ENCODE measurements around the gene GALK2. TPM values are rescaled to one million over a fixed set of nuclear protein-coding genes. Genes with fewer than 3 reads are reported as not detected.
"Not testable (repeated sequence)": the region's sequence is repeated elsewhere in the genome, so short reads cannot be mapped to it uniquely, and the experiment has no call there.

Gene GALK2
- total RNA-seq, 1 experiment from 2014 or later, result 27.0 TPM

DNA sequence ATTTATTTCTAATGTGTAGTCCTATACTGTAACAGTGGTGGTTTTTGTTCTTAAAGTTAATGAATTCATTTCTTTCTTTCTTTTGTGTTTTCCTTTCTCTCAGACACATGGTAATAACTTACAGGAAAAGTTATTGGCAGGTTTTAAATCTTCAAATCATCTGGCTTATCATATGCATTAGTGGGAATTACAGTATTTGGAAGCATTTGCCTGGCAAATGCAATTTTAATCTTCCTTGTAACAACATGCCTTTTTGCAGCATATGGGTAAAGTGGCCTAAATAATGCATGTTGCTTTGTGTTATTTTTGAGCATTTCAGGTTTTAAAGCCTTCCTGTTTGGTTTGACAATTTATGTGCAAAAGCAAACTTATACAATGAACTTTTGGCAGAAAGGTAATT lies 66.8 kb downstream of the GALK2 start:
- Histone ChIP-seq H3K27ac (ENCODE audit: low read length) (no peak overlapping the region), H3K9ac (ENCODE audit: low read length) (no peak overlapping the region), H4K20me1 (ENCODE audit: insufficient read depth, low read depth, low read length) (no peaks in the 10 kb centered on the region), H3K4me1 (ENCODE audit: low read length) (peaks cover 10% of the 10 kb centered on the region), H3K27me3 (ENCODE audit: low read length) (no peaks in the 10 kb centered on the region), H3K4me2 (ENCODE audit: low read depth, low read length, poor library complexity, severe bottlenecking) (no peak overlapping the region), H2AFZ (ENCODE audit: low read length) (no peak overlapping the region), H3K9me2 (replicated peaks; ENCODE audit: insufficient read depth, low read length) (no peaks in the 10 kb centered on the region), H3K36me3 (ENCODE audit: insufficient read depth, low read length) (peaks cover 6% of the 10 kb centered on the region; the same call in 1 of the 2 replicates), H3K79me2 (ENCODE audit: low read length) (peaks cover 4% of the 10 kb centered on the region; the same call in 1 of the 2 replicates), H3K9me3 (ENCODE audit: low read length) (no peaks in the 10 kb centered on the region), H3K4me3 (ENCODE audit: low read length) (no peak overlapping the region)
- no peak for DNase-seq

DNA sequence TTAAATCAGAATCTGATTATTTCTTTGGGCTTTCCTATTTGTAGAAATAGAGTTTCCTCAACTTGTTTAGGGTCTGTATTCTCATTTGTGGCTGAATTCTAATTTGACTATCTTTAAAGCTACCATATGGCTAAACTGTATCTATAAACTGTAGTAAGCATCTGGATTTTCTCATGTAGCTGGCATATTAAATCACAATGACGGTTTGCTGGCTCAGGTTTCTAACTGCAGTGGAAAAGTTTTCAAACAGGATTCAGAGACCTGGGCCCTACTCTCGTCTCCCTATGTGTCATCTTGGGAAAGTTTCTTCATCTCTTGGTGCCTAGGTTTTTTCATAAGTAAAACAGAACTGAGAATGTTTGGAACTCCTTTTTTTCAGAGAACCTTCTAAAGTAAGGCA lies 68.3 kb downstream of the GALK2 start:
- no peaks in the 10 kb centered on the region for H4K20me1 ChIP-seq (ENCODE audit: insufficient read depth, low read depth, low read length)
- H2AFZ ChIP-seq (ENCODE audit: low read length), result no peak overlapping the region
- H3K9ac ChIP-seq (ENCODE audit: low read length), result no peak overlapping the region
- no peak overlapping the region for H3K4me2 ChIP-seq (ENCODE audit: low read depth, low read length, poor library complexity, severe bottlenecking)
- no peak for DNase-seq
- H3K36me3 ChIP-seq (ENCODE audit: insufficient read depth, low read length), result peaks cover 6% of the 10 kb centered on the region; the same call in 1 of the 2 replicates
- no peaks in the 10 kb centered on the region for H3K27me3 ChIP-seq (ENCODE audit: low read length)
- no peak overlapping the region for H3K4me3 ChIP-seq (ENCODE audit: low read length)
- H3K9me2 ChIP-seq (replicated peaks; ENCODE audit: insufficient read depth, low read length), result no peaks in the 10 kb centered on the region
- no peak overlapping the region for H3K27ac ChIP-seq (ENCODE audit: low read length)
- peaks cover 4% of the 10 kb centered on the region; the same call in 1 of the 2 replicates for H3K79me2 ChIP-seq (ENCODE audit: low read length)
- H3K9me3 ChIP-seq (ENCODE audit: low read length), result no peaks in the 10 kb centered on the region
- H3K4me1 ChIP-seq (ENCODE audit: low read length), result peaks cover 6% of the 10 kb centered on the region

- Histone ChIP-seq H3K4me1 (ENCODE audit: low read length) (peaks cover 6% of the 10 kb centered on the region), H3K9me3 (ENCODE audit: low read length) (no peaks in the 10 kb centered on the region), H3K36me3 (ENCODE audit: insufficient read depth, low read length) (peaks cover 6% of the 10 kb centered on the region; the same call in 1 of the 2 replicates), H3K79me2 (ENCODE audit: low read length) (peaks cover 4% of the 10 kb centered on the region; the same call in 1 of the 2 replicates), H4K20me1 (ENCODE audit: insufficient read depth, low read depth, low read length) (no peaks in the 10 kb centered on the region), H3K27me3 (ENCODE audit: low read length) (no peaks in the 10 kb centered on the region), H3K27ac (ENCODE audit: low read length) (no peak overlapping the region), H3K4me2 (ENCODE audit: low read depth, low read length, poor library complexity, severe bottlenecking) (no peak overlapping the region), H3K4me3 (ENCODE audit: low read length) (no peak overlapping the region), H3K9ac (ENCODE audit: low read length) (no peak overlapping the region), H2AFZ (ENCODE audit: low read length) (no peak overlapping the region), H3K9me2 (replicated peaks; ENCODE audit: insufficient read depth, low read length) (no peaks in the 10 kb centered on the region)
- no peak for DNase-seq
Measured at GRCh38 chr15:49239105-49239504, 69.1 kb downstream of the GALK2 start.

- H3K9ac ChIP-seq (ENCODE audit: low read length), result no peak overlapping the region
- H2AFZ ChIP-seq (ENCODE audit: low read length), result no peak overlapping the region
- H3K27ac ChIP-seq (ENCODE audit: low read length), result no peak overlapping the region
- no peak overlapping the region for H3K4me2 ChIP-seq (ENCODE audit: low read depth, low read length, poor library complexity, severe bottlenecking)
- H3K4me3 ChIP-seq (ENCODE audit: low read length), result no peak overlapping the region
- H3K27me3 ChIP-seq (ENCODE audit: low read length), result no peaks in the 10 kb centered on the region
- H3K9me3 ChIP-seq (ENCODE audit: low read length), result no peaks in the 10 kb centered on the region
- no peak for DNase-seq
- no peaks in the 10 kb centered on the region for H3K9me2 ChIP-seq (replicated peaks; ENCODE audit: insufficient read depth, low read length)
- H3K79me2 ChIP-seq (ENCODE audit: low read length), result no peaks in the 10 kb centered on the region
- H4K20me1 ChIP-seq (ENCODE audit: insufficient read depth, low read depth, low read length), result no peaks in the 10 kb centered on the region
- H3K4me1 ChIP-seq (ENCODE audit: low read length), result no peaks in the 10 kb centered on the region
- peaks cover 6% of the 10 kb centered on the region; the same call in 1 of the 2 replicates for H3K36me3 ChIP-seq (ENCODE audit: insufficient read depth, low read length)
Measured at GRCh38 chr15:49242820-49243219, 72.8 kb downstream of the GALK2 start.

- Histone ChIP-seq H3K9ac (ENCODE audit: low read length) (no peak overlapping the region), H2AFZ (ENCODE audit: low read length) (no peak overlapping the region), H3K4me2 (ENCODE audit: low read depth, low read length, poor library complexity, severe bottlenecking) (no peak overlapping the region), H3K27me3 (ENCODE audit: low read length) (no peaks in the 10 kb centered on the region), H3K4me3 (ENCODE audit: low read length) (no peak overlapping the region), H3K79me2 (ENCODE audit: low read length) (no peaks in the 10 kb centered on the region), H3K27ac (ENCODE audit: low read length) (no peak overlapping the region), H3K36me3 (ENCODE audit: insufficient read depth, low read length) (peaks cover 7% of the 10 kb centered on the region; the same call in 1 of the 2 replicates), H3K9me2 (replicated peaks; ENCODE audit: insufficient read depth, low read length) (no peaks in the 10 kb centered on the region), H4K20me1 (ENCODE audit: insufficient read depth, low read depth, low read length) (no peaks in the 10 kb centered on the region), H3K9me3 (ENCODE audit: low read length) (no peaks in the 10 kb centered on the region), H3K4me1 (ENCODE audit: low read length) (no peaks in the 10 kb centered on the region; the same call in 1 of the 2 replicates)
- no peak for DNase-seq
Measured at GRCh38 chr15:49247556-49248110, 77.6 kb downstream of the GALK2 start.

DNA sequence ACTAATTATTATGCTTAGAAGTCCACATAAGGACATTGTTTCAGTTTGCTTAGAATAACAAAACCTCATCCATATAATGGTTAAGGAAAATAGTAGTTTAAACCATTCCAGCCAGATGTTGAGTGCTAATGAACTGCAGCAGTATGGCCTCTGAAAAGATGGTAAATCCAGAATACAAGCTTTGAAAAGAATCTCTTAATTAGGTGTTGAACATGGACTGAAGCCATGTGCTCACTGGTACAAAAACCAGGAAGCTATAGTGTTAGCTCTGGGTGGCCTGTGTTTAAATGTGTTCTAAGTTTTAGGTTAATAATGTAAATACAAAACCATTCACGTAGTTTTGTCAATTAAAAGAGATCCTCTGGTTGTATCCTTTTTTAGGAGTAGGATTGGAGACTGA lies 78.2 kb downstream of the GALK2 start:
- DNase-seq, result no peak
- H3K27me3 ChIP-seq (ENCODE audit: low read length), result no peaks in the 10 kb centered on the region
- H3K79me2 ChIP-seq (ENCODE audit: low read length), result no peaks in the 10 kb centered on the region
- H3K9ac ChIP-seq (ENCODE audit: low read length), result no peak overlapping the region
- peaks cover 7% of the 10 kb centered on the region for H3K4me1 ChIP-seq (ENCODE audit: low read length)
- H4K20me1 ChIP-seq (ENCODE audit: insufficient read depth, low read depth, low read length), result no peaks in the 10 kb centered on the region
- no peaks in the 10 kb centered on the region for H3K9me2 ChIP-seq (replicated peaks; ENCODE audit: insufficient read depth, low read length)
- no peaks in the 10 kb centered on the region for H3K9me3 ChIP-seq (ENCODE audit: low read length)
- no peak overlapping the region for H3K4me2 ChIP-seq (ENCODE audit: low read depth, low read length, poor library complexity, severe bottlenecking)
- H2AFZ ChIP-seq (ENCODE audit: low read length), result no peak overlapping the region
- H3K4me3 ChIP-seq (ENCODE audit: low read length), result no peak overlapping the region
- no peak overlapping the region for H3K27ac ChIP-seq (ENCODE audit: low read length)
- peaks cover 7% of the 10 kb centered on the region; the same call in 1 of the 2 replicates for H3K36me3 ChIP-seq (ENCODE audit: insufficient read depth, low read length)

DNA sequence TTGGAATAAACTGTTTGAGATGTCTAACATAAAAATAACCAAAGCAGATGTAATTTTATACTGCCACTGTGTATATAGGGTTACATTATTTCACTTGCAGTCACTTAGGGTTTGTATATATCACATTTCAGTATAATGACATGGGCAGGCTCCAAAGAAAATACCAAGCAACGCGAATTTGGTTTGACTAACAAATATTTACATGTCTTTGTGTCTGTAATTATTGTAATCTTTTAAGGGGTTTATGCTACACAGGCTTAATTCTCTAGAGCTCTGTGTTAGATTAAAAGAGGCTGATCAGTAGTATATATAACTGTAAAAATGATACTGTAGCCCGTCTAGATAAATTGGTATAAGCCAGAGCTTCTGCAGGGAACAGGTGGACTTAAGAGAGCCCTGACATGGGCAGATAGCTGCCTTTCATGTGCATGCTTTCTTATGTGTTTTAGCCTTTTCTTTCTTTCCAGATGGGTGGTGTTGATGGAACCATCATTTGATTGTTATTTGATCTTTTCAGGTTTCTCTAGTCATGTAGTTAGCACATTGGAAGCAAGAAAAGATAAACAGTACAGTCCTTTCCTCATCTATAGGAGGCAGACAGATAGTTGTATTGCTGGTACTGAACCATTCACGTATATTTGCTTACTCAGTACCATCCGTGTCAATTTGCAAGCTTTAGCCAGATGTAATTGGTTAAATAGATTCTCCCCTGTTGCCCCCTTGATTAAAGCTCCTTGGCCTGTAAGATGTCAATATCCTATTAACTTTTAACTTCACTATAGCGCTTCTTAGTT lies 86.1 kb downstream of the GALK2 start:
- Histone ChIP-seq H3K9me2 (replicated peaks; ENCODE audit: insufficient read depth, low read length) (no peaks in the 10 kb centered on the region), H3K9me3 (ENCODE audit: low read length) (no peaks in the 10 kb centered on the region), H3K79me2 (ENCODE audit: low read length) (peaks cover 12% of the 10 kb centered on the region), H3K36me3 (ENCODE audit: insufficient read depth, low read length) (peaks cover 3% of the 10 kb centered on the region; the same call in 1 of the 2 replicates), H3K9ac (ENCODE audit: low read length) (no peak overlapping the region), H4K20me1 (ENCODE audit: insufficient read depth, low read depth, low read length) (no peaks in the 10 kb centered on the region), H3K4me2 (ENCODE audit: low read depth, low read length, poor library complexity, severe bottlenecking) (no peak overlapping the region), H3K27ac (ENCODE audit: low read length) (no peak overlapping the region), H3K27me3 (ENCODE audit: low read length) (no peaks in the 10 kb centered on the region), H2AFZ (ENCODE audit: low read length) (no peak overlapping the region), H3K4me1 (ENCODE audit: low read length) (peaks cover 11% of the 10 kb centered on the region), H3K4me3 (ENCODE audit: low read length) (no peak overlapping the region)
- DNase-seq, result no peak

- H3K9me3 ChIP-seq (ENCODE audit: low read length); H3K36me3 ChIP-seq (ENCODE audit: insufficient read depth, low read length); H3K4me1 ChIP-seq (ENCODE audit: low read length); H3K4me2 ChIP-seq (ENCODE audit: low read depth, low read length, poor library complexity, severe bottlenecking); H3K79me2 ChIP-seq (ENCODE audit: low read length); DNase-seq; H3K9me2 ChIP-seq (replicated peaks; ENCODE audit: insufficient read depth, low read length); H3K27me3 ChIP-seq (ENCODE audit: low read length); H3K27ac ChIP-seq (ENCODE audit: low read length); H3K4me3 ChIP-seq (ENCODE audit: low read length); H3K9ac ChIP-seq (ENCODE audit: low read length); H2AFZ ChIP-seq (ENCODE audit: low read length); H4K20me1 ChIP-seq (ENCODE audit: insufficient read depth, low read depth, low read length): not testable (repeated sequence)
Measured at GRCh38 chr15:49265117-49265516, 95.1 kb downstream of the GALK2 start.

Data from Karpas-422 (cell line).